ENCODE results near the gene GALNT2.

DNA sequence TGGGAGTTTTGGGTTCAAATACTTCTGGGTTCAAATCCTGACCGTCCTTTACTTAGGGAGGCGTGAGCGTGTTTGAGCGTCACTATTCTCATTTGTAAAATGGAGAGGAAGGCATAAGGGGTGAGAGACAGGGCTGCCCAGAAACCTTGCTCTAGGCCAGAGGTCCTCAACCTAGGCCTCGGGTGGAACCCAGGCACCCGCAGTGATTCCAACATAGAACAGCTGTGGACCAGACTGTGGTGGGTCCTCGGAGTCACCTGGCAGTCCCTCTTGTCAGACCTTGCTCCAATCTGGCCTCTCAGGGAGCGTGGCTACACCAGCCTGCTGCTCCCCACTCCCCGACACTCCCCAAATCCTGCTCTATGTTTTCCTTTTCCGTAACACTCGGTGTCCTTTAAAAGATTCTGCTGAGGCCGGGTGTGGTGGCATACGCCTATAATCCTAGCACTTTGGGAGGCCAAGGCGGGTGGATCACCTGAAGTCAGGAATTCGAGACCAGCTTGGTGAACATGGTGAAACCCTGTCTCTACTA is 242.7 kb downstream of the GALNT2 start:
- no peak for TF ChIP-seq POLR2AphosphoS5 (IDR thresholded peaks at IDR 0.05; ENCODE audit: borderline replicate concordance, low read depth, low read length)
- no peak for TF ChIP-seq EZH2 (IDR thresholded peaks at IDR 0.05)
